Effector memory CD8-positive, alpha-beta T cell (primary cell): ENCODE data around the gene GRAMD1A.
"Not testable (repeated sequence)": the region's sequence is repeated elsewhere in the genome, so short reads cannot be mapped to it uniquely, and the experiment has no call there.

Source experiments
- ATAC-seq: fragments of 150-1000 bp; cut with Tn5 transposase; replicated peaks from 2 replicates; pipeline ENCODE4 v1.10.0; 2021; ENCODE audit warnings: mild to moderate bottlenecking, moderate library complexity
- DNase-seq, 3 experiments: peaks; one replicate each; pipeline ENCODE4 v3.0.0; 2021
- H3K27ac Mint-ChIP-seq, 2 donors: one replicate each; pipeline ENCODE4 v1.8.0; 2022; ENCODE audit warnings: mild to moderate bottlenecking in 2 of 2, mixed read lengths in 2 of 2, moderate library complexity in 2 of 2
- H3K27me3 Mint-ChIP-seq, 2 donors: one replicate each; pipeline ENCODE4 v1.8.0; 2022; ENCODE audit warnings: mixed read lengths in 2 of 2
- H3K36me3 Mint-ChIP-seq: one replicate; pipeline ENCODE4 v1.8.0; 2022; ENCODE audit warnings: mild to moderate bottlenecking, moderate library complexity, mixed read lengths; ENCODE audit not compliant: insufficient read depth
- H3K4me1 Mint-ChIP-seq, 2 donors: one replicate each; pipeline ENCODE4 v1.8.0; 2022; ENCODE audit warnings: low read depth in 2 of 2, mixed read lengths in 2 of 2
- H3K4me3 Mint-ChIP-seq, 2 donors: one replicate each; pipeline ENCODE4 v1.8.0; 2022; ENCODE audit warnings: mild to moderate bottlenecking in 2 of 2, mixed read lengths in 2 of 2, moderate library complexity in 2 of 2
- H3K9me3 Mint-ChIP-seq, 2 donors: one replicate each; pipeline ENCODE4 v1.8.0; 2022; ENCODE audit warnings: mixed read lengths in 2 of 2

The GRAMD1A gene

DNA sequence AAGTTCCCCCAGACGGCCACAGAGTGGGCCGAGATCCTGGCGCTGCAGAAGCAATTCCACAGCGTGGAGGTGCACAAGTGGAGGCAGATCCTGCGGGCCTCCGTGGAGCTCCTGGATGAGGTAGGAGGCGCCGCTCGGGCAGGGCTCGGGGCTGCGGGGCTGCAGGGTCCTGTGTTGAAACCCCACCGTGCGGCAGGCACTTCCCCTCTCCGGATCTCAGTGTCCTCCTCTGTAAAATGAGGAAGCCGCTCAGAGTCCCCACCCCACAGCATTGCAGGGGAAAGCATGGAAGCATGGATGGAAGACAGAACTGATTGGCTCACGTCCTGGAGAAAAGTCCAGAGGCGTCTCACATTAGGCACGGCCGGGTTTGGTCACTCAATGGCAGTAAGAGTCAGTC lies 23.3 kb downstream of the GRAMD1A start:
- ATAC-seq (no peak), DNase-seq (no peak)
- Mint-ChIP-seq H3K27ac (peak overlapping the region in 1 of 2 donors; percentile 85), H3K4me1 (peaks cover 0 to 16% of the 10 kb centered on the region in 2 donors), H3K9me3 (no peaks in the 10 kb centered on the region), H3K36me3 (peaks cover 71% of the 10 kb centered on the region), H3K27me3 (no peaks in the 10 kb centered on the region), H3K4me3 (no peak overlapping the region)

DNA sequence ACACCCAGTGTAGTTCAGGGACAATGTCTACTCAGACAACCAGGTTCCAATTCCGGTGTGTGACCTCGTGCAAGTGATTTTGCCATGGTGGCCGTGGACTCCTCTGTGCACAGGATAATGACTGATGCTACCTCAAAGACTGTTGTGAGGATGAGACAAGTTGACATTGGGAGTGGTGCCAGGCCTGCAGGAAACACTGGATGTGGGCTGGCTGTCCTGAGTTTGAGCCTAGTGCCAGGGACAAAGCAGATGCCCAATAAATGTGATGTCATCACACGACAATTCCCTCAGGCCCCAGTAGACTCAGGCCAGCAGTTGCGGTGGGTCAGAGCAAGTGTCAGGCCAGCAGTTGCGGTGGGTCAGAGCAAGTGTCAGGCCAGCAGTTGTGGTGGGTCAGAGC lies 24.0 kb downstream of the GRAMD1A start:
- no peaks in the 10 kb centered on the region for H3K9me3 Mint-ChIP-seq
- H3K27me3 Mint-ChIP-seq: no peaks in the 10 kb centered on the region
- H3K4me1 Mint-ChIP-seq: peaks cover 0 to 15% of the 10 kb centered on the region in 2 donors
- ATAC-seq (no peak), DNase-seq (no peak)
- H3K27ac Mint-ChIP-seq: peak overlapping the region in 1 of 2 donors; percentile 85
- H3K36me3 Mint-ChIP-seq: peaks cover 76% of the 10 kb centered on the region
- H3K4me3 Mint-ChIP-seq: no peak overlapping the region

DNA sequence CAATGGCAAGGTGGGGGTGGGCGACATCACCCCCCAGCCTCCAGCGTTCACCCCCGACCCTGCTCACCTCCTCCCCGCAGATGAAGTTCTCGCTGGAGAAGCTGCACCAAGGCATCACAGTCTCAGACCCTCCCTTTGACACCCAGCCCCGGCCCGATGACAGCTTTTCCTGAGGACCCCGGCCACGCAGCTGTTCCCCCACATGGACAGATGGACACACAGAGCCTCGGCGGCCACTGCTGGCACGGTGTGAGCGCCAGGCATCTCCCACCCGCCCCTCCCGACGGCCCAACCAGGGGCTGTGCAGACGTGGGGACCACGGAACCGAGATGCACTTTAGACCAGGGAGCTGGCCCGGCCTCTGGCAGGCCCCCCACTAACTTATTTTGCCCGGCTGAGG lies 25.8 kb downstream of the GRAMD1A start:
- DNase-seq (no peak), ATAC-seq (no peak)
- H3K27ac Mint-ChIP-seq: no peak overlapping the region
- no peaks in the 10 kb centered on the region for H3K9me3 Mint-ChIP-seq
- no peak overlapping the region for H3K4me3 Mint-ChIP-seq
- H3K4me1 Mint-ChIP-seq: peaks cover under 1 to 13% of the 10 kb centered on the region in 2 donors
- H3K27me3 Mint-ChIP-seq: peaks cover 0 to under 1% of the 10 kb centered on the region in 2 donors
- H3K36me3 Mint-ChIP-seq: peaks cover 59% of the 10 kb centered on the region

DNA sequence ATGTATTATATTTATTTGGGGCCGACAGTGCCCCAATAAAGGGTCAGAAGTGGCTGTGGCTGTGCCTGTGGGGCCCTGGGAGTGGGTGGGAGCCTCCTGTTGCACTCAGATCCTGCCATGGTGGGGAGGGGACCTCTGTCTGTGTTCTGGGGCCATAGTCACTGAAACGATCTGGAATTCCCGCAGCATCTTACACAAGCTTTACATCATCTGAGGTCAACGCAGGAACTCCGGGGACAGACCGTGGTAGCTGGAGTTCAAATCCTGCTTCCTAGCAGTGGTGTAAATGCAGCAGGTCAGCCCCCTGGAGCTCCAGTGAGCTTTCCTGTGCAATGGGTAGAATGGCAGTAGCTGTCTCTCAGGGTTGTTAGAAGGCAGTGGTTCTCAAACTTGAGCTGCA lies 26.3 kb downstream of the GRAMD1A start:
- Mint-ChIP-seq H3K9me3 (no peaks in the 10 kb centered on the region), H3K27me3 (peaks cover 0 to 5% of the 10 kb centered on the region in 2 donors), H3K4me3 (no peak overlapping the region), H3K27ac (no peak overlapping the region), H3K4me1 (peaks cover 5 to 17% of the 10 kb centered on the region in 2 donors), H3K36me3 (peaks cover 59% of the 10 kb centered on the region)
- no peak for ATAC-seq
- DNase-seq: no peak

DNA sequence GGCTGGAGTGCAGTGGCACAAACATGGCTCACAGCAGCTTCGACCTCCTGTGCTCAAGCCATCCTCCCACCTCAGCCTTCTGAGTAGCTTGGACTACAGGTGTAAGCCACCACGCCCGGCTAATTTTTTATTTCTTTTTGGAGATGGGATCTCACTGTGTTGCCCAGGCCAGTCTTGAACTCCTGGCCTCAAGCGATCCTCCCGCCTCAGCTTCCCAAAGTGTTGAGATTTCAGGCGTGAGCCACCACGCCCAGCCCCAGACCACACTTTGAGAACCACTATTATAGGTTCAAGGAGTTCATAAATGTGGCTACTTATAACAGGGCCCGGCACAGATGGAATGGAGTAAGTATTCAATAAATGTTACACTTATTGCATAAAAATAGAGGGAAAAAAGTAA lies 26.9 kb downstream of the GRAMD1A start:
- H3K36me3 Mint-ChIP-seq: peaks cover 55% of the 10 kb centered on the region
- no peak for ATAC-seq
- no peak for DNase-seq
- no peak overlapping the region for H3K4me3 Mint-ChIP-seq
- no peaks in the 10 kb centered on the region for H3K9me3 Mint-ChIP-seq
- peaks cover 0 to 6% of the 10 kb centered on the region in 2 donors for H3K27me3 Mint-ChIP-seq
- H3K4me1 Mint-ChIP-seq: peaks cover 6 to 18% of the 10 kb centered on the region in 2 donors
- no peak overlapping the region for H3K27ac Mint-ChIP-seq

DNA sequence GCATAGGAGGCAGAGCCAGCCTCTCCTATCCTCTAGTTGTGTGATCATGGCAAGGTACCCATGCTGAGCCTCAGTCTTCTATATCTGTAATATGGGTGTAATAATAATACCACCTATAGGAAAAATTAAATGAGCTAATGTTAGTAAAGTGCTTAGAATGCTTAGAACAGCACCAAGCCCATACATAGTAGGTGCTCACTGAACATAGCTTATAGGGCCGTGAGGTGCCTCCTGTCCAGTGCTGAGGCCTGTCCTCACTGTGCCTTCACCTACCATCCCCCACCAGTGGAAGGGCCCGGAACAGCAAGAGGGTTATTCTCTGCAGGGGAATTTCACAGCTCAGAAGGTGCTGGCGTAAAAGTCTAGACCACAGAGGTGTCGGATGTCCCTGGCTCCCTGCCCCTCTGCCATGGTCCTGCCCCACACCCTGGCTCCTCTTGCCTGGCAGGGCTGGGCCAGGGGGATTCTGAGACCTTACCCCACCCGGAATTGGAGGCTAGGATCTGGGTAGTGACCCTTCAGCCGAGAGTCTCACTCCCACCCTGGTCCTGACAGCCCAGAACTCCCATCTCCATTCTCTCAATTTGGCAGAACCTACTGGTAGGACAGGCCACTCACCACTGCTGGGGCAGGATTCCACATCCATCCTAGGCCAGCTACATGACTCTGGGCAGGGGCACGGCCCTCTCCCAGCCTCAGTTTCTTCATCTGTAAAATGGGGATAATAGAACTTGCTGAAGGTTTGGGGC lies 27.9 kb downstream of the GRAMD1A start:
- H3K4me3 Mint-ChIP-seq: peak overlapping the region in 1 of 2 donors; percentile 39
- DNase-seq (no peak), ATAC-seq (peak; percentile 35)
- H3K27me3 Mint-ChIP-seq: peaks cover 0 to 6% of the 10 kb centered on the region in 2 donors
- H3K27ac Mint-ChIP-seq: peak overlapping the region in 1 of 2 donors; percentile 71
- no peaks in the 10 kb centered on the region for H3K9me3 Mint-ChIP-seq
- peaks cover 6 to 15% of the 10 kb centered on the region in 2 donors for H3K4me1 Mint-ChIP-seq
- H3K36me3 Mint-ChIP-seq: peaks cover 45% of the 10 kb centered on the region

DNA sequence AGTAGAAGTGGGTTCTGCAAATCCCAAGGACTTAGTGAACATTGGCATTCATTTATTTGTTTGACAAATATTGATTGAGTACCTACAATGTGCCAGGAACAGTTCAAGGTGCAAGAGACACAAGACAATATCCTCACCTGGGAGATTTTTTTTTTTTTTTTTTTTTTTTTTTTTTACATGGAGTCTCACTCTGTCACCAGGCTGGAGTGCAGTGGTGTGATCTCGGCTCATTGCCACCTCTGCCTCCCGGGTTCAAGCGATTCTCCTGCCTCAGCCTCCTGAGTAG lies 28.4 kb downstream of the GRAMD1A start:
- peaks cover 6 to 15% of the 10 kb centered on the region in 2 donors for H3K4me1 Mint-ChIP-seq
- not testable (repeated sequence) for H3K9me3 Mint-ChIP-seq, DNase-seq, H3K27me3 Mint-ChIP-seq, ATAC-seq
- H3K4me3 Mint-ChIP-seq: peak overlapping the region in 1 of 2 donors; percentile 39
- peak overlapping the region in 1 of 2 donors; percentile 71 for H3K27ac Mint-ChIP-seq
- H3K36me3 Mint-ChIP-seq: peaks cover 41% of the 10 kb centered on the region

DNA sequence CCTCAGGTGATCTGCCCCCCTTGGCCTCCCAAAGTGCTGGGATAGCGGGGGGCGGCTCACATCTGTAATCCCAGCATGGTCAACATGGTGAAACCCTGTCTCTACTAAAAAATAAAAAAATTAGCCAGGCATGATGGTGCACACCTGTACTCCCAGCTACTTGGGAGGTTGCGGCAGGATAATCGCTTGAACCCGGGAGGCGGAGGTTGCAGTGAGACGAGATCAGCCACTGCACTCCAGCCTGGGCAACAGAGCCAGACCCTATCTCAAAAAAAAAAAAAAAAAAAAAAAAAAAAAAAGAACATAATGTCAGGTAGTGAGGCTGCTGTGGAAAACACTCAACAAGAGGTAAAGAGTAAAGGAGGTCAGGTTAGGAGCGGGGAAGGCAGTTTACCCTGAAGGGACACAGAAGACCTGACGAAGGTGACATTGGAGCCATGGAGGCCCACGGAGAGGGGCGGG lies 29.2 kb downstream of the GRAMD1A start:
- peak overlapping the region; percentile 46 to 51 for H3K4me3 Mint-ChIP-seq
- not testable (repeated sequence) for H3K9me3 Mint-ChIP-seq, DNase-seq, ATAC-seq, H3K27me3 Mint-ChIP-seq, H3K27ac Mint-ChIP-seq
- H3K4me1 Mint-ChIP-seq: peaks cover 6 to 15% of the 10 kb centered on the region in 2 donors
- peaks cover 34% of the 10 kb centered on the region for H3K36me3 Mint-ChIP-seq

DNA sequence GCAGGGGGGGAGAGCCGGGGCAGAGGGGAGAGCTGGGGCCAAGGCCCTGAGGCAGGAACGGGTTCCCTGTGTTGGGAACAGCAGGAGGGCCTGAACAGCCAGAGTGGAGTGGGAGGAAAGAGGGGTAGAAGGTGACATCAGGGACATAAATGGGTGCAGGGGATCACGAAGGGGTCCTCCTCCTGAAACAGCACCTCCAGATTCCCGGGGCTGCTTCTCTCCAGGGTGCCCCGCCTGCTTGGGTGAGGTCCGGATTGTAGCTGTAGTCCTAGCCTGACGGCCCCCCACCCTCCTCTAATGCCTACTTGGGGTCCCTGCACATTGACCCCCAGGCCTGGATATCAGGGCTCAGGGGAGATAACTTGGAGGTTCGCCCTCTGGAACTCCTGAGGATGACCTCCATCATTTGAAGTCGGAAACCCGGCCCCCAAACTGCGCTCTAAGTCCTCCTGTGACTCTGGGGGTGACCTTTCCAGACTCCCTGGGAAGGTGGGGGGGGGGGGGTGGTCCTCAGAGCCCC lies 29.7 kb downstream of the GRAMD1A start:
- DNase-seq: no peak
- Mint-ChIP-seq H3K36me3 (peaks cover 29% of the 10 kb centered on the region), H3K4me1 (peaks cover 6 to 15% of the 10 kb centered on the region in 2 donors), H3K27me3 (peaks cover 0 to 6% of the 10 kb centered on the region in 2 donors), H3K27ac (no peak overlapping the region), H3K4me3 (peak overlapping the region; percentile 46 to 51), H3K9me3 (no peaks in the 10 kb centered on the region)
- ATAC-seq: no peak

DNA sequence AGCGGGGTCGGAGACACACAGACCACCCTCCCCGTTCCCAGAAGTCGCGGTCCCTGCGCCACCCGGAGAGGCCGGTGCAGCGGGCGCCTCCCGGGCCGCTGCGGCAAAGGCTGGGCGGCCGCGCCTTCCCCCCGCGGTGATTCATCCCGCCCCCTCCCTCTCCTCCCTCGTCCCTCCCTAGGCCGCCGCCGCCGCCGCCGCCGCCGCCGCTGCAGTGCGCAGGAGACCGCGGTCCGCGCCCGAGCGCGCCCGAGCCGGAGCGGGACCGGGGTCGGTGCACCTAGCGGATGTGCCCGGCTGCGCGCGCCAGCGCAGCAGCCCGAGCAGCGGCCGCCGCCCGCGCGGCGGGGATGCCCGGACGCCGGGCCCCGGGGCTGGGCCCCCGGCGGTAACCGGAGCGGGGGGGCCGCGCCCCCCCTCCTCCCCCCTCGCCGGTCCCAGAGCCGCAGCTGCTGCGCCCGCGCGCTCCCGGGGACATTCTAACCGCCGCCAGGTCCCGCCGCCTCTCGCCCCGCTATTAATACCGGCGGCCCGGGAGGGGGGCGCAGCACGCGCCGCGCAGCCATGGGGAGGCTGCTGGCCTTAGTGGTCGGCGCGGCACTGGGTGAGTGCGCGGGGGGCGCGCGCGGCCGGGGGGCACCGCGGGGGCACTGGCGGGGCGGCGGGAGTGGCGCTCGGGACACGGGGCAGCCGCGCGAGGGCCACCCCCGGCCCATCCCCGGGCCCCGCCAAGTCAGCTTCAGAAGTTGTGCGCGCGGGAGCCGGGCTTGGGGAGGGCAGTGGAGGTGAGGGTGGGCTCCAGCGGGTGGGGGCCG lies 30.3 kb downstream of the GRAMD1A start, which contains the start of gene SCN1B:
TSS of gene SCN1B (plus strand) at position 214 of the 815 bp plus-strand sequence. CDS start at position 565, 351 bp downstream.
- Mint-ChIP-seq H3K4me1 (peaks cover 6 to 15% of the 10 kb centered on the region in 2 donors), H3K27me3 (peaks cover 0 to 6% of the 10 kb centered on the region in 2 donors), H3K4me3 (peak within 1 kb of the TSS; percentile 59 to 85), H3K36me3 (peaks cover 23% of the 10 kb centered on the region), H3K9me3 (no peaks in the 10 kb centered on the region), H3K27ac (peak within 1 kb of the TSS; percentile 0 to 39)
- ATAC-seq: peak; percentile 86
- peak; percentile 35 to 59 (median 47) for DNase-seq

DNA sequence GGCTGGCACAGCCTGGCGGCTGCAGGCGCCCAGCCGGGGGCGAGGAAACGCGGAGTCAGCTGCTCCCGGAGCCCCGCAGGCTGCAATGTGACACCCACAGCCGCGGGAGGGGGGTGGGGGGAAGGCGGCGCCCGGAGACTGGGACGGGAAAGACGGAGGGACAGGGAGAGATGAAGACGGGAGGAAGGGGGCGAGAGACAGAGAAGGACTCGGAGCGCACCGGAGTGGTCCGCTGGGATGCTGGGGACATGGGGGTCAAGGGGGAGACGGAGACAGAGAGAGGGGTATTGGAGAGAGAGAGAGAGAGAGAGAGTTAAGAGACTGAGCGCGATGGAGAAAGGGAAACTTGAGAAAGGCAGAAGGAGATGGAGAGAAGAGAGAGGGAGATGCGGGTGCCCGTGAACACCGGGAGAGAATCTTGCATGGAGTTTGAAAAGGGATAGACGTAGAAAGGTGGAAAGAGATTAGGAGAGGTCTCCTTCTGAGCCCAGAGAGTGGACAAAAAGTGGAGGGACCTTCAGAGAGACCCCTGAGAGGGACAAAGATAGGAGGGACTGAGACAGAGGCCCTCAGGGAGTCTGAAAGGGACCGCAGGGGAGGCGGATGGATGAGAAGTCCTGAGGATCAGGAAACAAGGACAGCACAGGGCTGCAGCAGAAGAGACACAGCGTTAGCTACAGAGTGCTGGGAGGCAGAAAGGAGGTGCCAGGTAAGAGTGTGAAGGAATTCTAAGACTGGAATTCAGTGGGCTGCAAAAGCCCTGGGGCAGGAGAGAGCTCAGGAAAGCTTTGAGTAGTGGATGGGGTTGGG lies 31.2 kb downstream of the GRAMD1A start:
- DNase-seq: no peak
- H3K4me1 Mint-ChIP-seq: peaks cover 6 to 15% of the 10 kb centered on the region in 2 donors
- peaks cover 16% of the 10 kb centered on the region for H3K36me3 Mint-ChIP-seq
- ATAC-seq: no peak
- H3K27ac Mint-ChIP-seq: peak overlapping the region; percentile 0 to 39
- no peaks in the 10 kb centered on the region for H3K9me3 Mint-ChIP-seq
- peak overlapping the region; percentile 59 to 85 for H3K4me3 Mint-ChIP-seq
- peaks cover 0 to 6% of the 10 kb centered on the region in 2 donors for H3K27me3 Mint-ChIP-seq

DNA sequence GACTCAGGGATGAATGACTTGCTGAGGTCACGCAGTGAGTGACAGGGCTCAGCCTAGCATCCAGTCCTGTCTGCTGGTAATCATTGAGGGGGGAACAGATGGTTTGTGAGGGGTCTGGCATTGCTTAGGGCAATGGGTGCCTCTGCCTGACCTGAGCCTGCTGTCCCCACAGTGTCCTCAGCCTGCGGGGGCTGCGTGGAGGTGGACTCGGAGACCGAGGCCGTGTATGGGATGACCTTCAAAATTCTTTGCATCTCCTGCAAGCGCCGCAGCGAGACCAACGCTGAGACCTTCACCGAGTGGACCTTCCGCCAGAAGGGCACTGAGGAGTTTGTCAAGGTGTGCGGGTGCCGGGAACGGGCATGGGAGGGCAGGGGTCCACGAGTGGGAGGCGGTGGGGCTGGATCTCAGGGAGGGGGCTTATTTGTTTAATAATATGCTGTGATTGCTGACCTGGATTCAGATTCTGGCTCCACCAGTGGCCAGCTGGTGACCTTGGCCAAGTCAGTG lies 32.3 kb downstream of the GRAMD1A start:
- peaks cover 0 to 6% of the 10 kb centered on the region in 2 donors for H3K27me3 Mint-ChIP-seq
- peaks cover 6 to 15% of the 10 kb centered on the region in 2 donors for H3K4me1 Mint-ChIP-seq
- H3K9me3 Mint-ChIP-seq: no peaks in the 10 kb centered on the region
- peak overlapping the region in 1 of 2 donors; percentile 22 for H3K27ac Mint-ChIP-seq
- H3K36me3 Mint-ChIP-seq: peaks cover 15% of the 10 kb centered on the region
- no peak overlapping the region for H3K4me3 Mint-ChIP-seq
- ATAC-seq (no peak), DNase-seq (no peak)
